Measurements from ENCODE around the gene CCDC102A. TPM values are rescaled to one million over a fixed set of nuclear protein-coding genes. Genes with fewer than 3 reads are reported as not detected.

CCDC102A gene
- total and polyA plus RNA-seq, 2 of the 13 experiments (the other 11 are each of a cell fraction or from before 2014, with no cell fraction given), result 2.1 to 2.8 TPM

DNA sequence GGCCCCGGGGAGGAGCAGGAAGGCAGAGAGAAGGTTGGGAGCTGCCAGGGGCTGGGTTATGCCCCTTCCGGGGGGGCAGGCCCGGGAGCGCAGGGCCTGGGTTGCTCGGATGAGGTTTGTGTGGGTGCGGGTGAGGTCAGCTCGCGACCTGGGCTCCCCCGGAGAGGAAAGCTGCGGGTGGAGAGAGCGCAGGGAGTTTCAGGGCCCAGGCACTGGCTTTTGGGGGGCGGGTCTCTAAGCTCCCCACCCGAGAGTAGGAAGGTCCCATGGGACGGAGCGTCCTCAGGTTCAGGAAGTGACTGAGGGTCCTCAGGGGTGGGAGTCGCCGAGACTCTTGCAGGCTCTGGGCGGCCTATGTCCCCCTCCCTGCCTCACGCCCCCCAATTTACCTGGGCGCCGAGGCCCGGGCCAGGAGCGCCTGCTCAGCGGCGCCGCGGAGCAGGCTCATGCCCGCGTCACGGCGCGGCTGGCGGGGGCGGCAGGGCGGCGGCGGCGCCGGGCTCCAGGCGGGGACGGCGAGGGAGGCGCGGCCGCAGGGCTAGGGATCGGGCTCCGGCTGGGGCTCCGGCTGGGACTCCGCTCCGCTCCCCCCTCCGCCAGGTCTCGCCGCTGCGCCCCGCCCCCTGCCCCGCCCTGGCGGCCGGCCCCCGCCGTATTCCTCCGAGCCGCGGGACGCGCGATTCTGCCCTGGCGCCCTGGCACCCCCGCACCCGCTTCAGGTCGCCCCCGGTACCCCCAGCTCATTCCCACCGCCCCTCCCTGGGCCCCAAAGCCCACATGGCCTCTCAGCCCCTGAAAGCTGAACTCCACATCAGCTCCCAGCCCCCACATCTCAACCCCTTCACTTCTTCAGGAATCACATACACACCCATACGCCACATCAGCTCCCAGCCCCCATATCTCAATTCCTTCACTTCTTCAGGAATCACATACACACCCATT lies 50.2 kb downstream of the CCDC102A start, which contains the start of gene DOK4 (continued):
- TF ChIP-seq NCOA2 (CRISPR knock-in tag; IDR thresholded peaks at IDR 0.05) (no peak; the same call in 1 of the 2 replicates), RARG (CRISPR knock-in tag; IDR thresholded peaks at IDR 0.05; ENCODE audit: low read depth) (peak; percentile 28; the same call in 1 of the 2 replicates), ATF7-NPFF (CRISPR knock-in tag; IDR thresholded peaks at IDR 0.05; ENCODE audit: low read depth) (no peak), KLF12 (CRISPR knock-in tag; IDR thresholded peaks at IDR 0.05; ENCODE audit: borderline replicate concordance) (peak; percentile 26; the same call in 1 of the 2 replicates), NFIB (CRISPR knock-in tag; IDR thresholded peaks at IDR 0.05; ENCODE audit: borderline replicate concordance) (no peak), ZNF850 (CRISPR knock-in tag; conservative IDR thresholded peaks at IDR 0.05) (no peak), CEBPB (IDR thresholded peaks at IDR 0.05; ENCODE audit: borderline replicate concordance, low read depth, low read length) (no peak), BRD4 (CRISPR knock-in tag; IDR thresholded peaks at IDR 0.05) (no peak), TCF12 (IDR thresholded peaks at IDR 0.05) (no peak), TCF12 (CRISPR knock-in tag; IDR thresholded peaks at IDR 0.05) (no peak)
- TF ChIP-seq, protein P1, sequence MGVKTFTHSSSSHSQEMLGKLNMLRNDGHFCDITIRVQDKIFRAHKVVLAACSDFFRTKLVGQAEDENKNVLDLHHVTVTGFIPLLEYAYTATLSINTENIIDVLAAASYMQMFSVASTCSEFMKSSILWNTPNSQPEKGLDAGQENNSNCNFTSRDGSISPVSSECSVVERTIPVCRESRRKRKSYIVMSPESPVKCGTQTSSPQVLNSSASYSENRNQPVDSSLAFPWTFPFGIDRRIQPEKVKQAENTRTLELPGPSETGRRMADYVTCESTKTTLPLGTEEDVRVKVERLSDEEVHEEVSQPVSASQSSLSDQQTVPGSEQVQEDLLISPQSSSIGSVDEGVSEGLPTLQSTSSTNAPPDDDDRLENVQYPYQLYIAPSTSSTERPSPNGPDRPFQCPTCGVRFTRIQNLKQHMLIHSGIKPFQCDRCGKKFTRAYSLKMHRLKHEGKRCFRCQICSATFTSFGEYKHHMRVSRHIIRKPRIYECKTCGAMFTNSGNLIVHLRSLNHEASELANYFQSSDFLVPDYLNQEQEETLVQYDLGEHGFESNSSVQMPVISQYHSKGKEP (CRISPR knock-in tag; IDR thresholded peaks at IDR 0.05), result no peak
- TF ChIP-seq, protein P2, sequence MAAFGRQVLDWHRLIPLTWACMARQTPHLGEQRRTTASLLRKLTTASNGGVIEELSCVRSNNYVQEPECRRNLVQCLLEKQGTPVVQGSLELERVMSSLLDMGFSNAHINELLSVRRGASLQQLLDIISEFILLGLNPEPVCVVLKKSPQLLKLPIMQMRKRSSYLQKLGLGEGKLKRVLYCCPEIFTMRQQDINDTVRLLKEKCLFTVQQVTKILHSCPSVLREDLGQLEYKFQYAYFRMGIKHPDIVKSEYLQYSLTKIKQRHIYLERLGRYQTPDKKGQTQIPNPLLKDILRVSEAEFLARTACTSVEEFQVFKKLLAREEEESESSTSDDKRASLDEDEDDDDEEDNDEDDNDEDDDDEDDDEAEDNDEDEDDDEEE (CRISPR knock-in tag; IDR thresholded peaks at IDR 0.05), result no peak
- TF ChIP-seq, protein P3, sequence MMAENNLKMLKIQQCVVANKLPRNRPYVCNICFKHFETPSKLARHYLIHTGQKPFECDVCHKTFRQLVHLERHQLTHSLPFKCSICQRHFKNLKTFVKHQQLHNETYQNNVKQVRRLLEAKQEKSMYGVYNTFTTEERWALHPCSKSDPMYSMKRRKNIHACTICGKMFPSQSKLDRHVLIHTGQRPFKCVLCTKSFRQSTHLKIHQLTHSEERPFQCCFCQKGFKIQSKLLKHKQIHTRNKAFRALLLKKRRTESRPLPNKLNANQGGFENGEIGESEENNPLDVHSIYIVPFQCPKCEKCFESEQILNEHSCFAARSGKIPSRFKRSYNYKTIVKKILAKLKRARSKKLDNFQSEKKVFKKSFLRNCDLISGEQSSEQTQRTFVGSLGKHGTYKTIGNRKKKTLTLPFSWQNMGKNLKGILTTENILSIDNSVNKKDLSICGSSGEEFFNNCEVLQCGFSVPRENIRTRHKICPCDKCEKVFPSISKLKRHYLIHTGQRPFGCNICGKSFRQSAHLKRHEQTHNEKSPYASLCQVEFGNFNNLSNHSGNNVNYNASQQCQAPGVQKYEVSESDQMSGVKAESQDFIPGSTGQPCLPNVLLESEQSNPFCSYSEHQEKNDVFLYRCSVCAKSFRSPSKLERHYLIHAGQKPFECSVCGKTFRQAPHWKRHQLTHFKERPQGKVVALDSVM (CRISPR knock-in tag; IDR thresholded peaks at IDR 0.05), result 0 out of 2 replicates have a peak, but pooled peaks have one; percentile 9
- TF ChIP-seq, protein P4, sequence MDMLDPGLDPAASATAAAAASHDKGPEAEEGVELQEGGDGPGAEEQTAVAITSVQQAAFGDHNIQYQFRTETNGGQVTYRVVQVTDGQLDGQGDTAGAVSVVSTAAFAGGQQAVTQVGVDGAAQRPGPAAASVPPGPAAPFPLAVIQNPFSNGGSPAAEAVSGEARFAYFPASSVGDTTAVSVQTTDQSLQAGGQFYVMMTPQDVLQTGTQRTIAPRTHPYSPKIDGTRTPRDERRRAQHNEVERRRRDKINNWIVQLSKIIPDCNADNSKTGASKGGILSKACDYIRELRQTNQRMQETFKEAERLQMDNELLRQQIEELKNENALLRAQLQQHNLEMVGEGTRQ (IDR thresholded peaks at IDR 0.05; ENCODE audit: low read depth, low read length), result no peak
- TF ChIP-seq, protein P4 (CRISPR knock-in tag; IDR thresholded peaks at IDR 0.05; ENCODE audit: borderline replicate concordance), result no peak

Data from HepG2 (cell line).